ENCODE results near the gene MLX.
A peak's percentile ranks its signal among the peaks of the same experiment; 100 is the strongest.
"Not testable (repeated sequence)": the region's sequence is repeated elsewhere in the genome, so short reads cannot be mapped to it uniquely, and the experiment has no call there.

Gene MLX

GRCh38 chr17:42555961-42556617 lies 10.8 kb upstream of the MLX start:
- DNase-seq, result not testable (repeated sequence)

DNA sequence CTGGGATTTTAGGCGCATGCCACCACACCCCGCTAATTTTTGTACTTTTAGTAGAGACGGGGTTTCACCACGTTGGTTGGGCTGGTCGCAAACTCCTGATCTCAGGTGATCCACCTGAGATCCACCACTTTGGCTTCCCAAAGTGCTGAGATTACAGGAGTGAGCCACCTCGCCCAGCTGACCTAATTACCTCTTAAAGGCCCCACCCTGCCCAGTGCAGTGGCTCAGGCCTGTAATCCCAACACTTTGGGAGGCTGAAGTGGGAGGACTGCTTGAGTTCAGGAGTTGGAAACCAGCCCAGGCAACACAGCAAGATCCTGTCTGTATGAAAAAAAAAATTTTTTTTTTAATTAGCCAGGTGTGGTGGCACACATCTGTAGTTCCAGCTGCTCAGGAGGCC lies 7.8 kb upstream of the MLX start:
- DNase-seq, result no peak

- no peak for DNase-seq
Observed at GRCh38 chr17:42560246-42560645, 6.7 kb upstream of the MLX start.

- DNase-seq, result peak; percentile 99
Observed at GRCh38 chr17:42561897-42562387, 5.0 kb upstream of the MLX start, which contains the start of gene COASY. COASY (plus strand) TSS chr17:42562148; CDS start chr17:42562623, 475 bp downstream.

GRCh38 chr17:42562388-42563142 lies 4.3 kb upstream of the MLX start:
- no peak for DNase-seq

DNA sequence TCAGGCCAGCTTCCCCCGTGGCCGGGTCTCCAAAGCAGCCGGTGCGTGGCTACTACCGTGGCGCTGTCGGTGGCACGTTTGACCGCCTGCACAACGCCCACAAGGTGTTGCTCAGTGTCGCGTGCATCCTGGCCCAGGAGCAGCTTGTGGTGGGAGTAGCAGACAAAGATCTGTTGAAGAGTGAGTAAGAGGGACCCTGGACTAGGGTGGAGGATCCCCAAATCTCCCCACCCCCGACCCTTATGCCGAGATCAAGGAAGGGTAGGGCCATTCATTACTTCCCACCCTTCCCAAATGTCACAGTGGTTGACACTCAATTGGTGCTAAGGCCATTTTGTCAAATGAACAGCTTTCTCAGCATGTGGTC lies 3.8 kb upstream of the MLX start:
- no peak for DNase-seq

DNA sequence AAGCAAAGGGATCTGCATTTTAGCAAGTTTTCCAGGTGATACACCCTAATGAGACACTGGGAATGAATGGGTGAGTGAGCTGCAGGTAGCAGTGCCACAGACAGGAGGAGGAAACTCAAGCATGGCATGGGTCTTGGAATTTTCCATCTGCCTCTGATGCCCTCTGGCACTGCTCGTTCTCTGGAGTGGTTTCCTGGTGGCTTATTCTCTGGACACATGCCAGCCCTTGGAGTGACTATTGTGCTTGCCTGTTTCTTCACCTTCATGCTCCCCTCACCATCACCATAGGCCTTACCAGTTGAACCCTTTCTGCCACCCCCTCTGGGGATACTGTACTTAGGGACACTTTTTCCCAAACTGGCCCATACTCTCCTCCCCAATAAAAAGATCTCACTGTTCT lies 3.4 kb upstream of the MLX start:
- no peak for DNase-seq

- no peak for DNase-seq
Observed at GRCh38 chr17:42563950-42564349, 3.0 kb upstream of the MLX start.

DNA sequence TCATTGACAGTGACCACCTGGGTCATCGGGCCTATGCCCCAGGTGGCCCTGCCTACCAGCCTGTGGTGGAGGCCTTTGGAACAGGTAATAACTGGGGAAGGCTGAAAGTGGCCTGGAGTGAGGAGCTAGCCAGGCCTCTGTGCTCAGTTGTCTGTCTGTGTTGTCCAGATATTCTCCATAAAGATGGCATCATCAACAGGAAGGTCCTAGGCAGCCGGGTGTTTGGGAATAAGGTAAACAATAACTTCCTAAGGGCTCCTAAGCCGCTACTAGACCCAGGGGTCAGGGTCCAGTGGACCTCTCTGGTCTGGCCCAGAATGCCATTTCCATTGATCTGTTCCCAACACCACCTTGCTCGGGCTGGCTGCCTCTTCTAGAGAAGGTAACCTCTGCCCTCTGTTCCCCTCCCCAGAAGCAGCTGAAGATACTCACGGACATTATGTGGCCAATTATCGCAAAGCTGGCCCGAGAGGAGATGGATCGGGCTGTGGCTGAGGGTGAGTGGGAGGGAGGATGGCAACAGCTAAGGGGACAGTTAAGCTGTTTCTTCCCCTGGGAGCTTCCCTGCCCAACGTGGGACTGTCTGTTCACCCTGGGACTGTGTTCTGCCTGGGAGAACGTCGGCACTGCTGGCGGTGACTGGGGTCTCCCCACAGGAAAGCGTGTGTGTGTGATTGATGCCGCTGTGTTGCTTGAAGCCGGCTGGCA lies 1.9 kb upstream of the MLX start:
- DNase-seq, result no peak

DNA sequence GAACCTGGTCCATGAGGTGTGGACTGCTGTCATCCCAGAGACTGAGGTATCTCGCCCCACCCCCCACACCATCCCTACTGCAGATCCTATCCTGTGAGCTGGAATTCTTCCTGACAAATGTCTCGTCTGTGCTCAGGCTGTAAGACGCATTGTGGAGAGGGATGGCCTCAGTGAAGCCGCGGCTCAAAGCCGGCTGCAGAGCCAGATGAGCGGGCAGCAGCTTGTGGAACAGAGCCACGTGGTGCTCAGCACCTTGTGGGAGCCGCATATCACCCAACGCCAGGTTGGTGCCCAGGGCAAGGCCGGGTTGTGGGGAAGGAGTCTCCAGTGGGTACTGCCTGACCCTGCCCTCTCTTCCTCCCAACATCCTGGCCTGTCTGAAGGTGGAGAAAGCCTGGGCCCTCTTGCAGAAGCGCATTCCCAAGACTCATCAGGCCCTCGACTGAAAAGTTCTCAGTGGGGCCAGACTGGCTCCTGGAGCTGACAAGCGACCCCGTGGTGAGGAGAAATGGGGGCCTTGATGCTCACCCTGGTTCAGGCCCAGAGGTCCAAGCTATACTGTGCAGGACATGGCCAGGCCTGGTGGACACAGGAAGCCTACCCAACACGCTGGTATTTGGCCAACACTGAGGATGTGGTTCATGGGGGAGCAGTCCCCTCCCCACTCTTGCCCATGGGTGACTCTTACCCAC lies 1.2 kb upstream of the MLX start:
- DNase-seq, result no peak

GRCh38 chr17:42566215-42566882 lies 551 bp upstream of the MLX start:
- no peak for DNase-seq

- no peak for DNase-seq
Observed at GRCh38 chr17:42568341-42569111, 1.6 kb downstream of the MLX start.

DNA sequence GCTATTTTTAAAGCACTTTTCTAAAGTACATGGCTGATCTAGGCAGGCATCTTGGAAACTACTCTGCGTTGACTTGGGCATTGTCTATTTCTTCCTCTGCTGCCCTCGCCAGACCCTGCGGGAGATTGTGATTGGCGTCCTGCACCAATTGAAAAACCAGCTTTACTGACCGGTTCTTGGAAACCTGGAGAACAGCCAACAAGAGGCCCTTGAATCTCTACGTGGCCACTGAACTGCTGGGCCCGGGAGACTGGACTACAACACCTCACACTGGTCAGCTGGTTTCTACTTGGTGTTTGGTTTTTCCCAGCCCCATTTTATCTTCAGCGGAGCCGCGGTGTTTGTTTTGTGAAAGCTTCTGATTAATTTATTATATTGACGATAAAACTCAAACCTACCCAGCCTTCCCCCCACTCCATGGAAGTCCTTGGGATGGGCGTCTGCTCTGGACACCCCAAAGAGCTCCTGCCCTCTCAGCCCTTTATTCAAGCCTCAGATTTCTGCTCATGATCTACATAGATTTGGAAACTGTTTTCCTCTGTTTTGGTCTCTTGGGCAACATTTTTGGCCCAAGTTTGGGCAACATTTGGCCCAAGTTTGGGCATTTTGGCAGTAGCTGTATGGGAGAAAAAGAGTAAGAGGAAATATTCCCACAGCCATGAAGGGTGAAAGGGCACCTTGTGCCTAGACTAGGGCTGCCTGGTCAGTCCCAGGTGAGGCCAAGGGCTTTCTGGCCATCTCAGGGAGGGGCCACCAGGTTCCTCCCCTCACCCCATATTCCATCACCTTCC lies 4.7 kb downstream of the MLX start:
- DNase-seq, result no peak

DNA sequence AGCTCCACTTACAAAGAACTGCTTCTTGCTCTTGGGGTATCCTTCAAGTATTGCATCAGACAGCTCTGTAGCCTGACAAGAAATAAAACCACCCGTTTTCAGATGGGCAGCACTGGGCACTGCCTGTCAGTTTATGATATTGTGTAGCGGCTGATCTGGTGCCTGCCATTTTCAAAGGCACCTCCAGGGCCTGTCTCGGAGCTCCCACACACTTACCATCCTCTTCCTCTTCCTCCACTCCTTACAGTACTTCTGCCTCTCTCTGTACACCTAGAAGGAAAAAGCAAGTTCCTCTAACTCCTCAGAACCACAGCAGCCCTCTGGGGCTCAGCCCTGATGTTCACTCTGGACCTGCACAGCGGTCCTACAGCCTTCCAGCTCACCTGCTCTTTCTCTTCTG lies 6.2 kb downstream of the MLX start:
- no peak for DNase-seq

- DNase-seq, result no peak
Observed at GRCh38 chr17:42574463-42574862, 7.6 kb downstream of the MLX start.

GRCh38 chr17:42577140-42577531 lies 10.2 kb downstream of the MLX start:
- no peak for DNase-seq

DNA sequence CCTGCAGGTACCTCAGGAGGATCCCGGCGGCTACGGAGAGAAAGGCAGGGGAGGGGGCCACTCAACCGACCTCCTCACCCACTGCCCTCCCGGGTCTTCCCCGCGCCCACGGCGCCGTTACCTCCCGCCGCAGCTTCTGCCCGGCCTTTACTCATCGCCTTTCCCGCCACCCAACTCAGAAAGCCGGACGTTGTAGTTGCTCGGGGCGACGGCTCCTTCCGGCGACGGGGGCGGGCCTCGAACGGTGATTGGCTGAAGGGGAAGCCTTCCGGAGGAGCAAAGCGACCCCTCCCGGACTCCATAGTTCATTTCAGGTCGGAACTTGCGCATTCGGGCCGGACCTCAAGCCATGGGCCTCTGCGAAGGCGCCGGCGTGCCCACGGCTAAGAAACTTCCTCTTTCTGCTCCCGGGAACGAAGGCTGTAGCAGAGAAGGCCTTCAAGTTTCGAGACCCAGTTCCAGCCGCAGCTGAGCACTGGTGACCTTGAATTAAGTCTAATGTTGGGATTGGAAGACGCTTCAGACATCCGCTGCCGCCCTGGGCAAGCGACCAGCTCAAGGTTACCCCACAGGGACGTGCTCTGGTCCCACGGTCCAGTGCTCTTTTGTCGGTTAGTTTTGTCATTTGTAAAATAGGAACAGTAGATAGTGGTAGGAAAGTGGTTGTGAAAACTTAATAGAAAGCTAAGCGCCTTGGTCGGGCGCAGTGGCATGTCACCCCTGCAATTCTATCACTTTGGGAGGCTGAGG lies 10.8 kb downstream of the MLX start, which contains the start of gene PSMC3IP:
PSMC3IP (minus strand) TSS at position 198 of the 750 bp plus-strand sequence; CDS start at position 155, 43 bp downstream.
- DNase-seq, result peak; percentile 98

- DNase-seq, result peak; percentile 82
Observed at GRCh38 chr17:42578282-42578869, 11.5 kb downstream of the MLX start.

DNA sequence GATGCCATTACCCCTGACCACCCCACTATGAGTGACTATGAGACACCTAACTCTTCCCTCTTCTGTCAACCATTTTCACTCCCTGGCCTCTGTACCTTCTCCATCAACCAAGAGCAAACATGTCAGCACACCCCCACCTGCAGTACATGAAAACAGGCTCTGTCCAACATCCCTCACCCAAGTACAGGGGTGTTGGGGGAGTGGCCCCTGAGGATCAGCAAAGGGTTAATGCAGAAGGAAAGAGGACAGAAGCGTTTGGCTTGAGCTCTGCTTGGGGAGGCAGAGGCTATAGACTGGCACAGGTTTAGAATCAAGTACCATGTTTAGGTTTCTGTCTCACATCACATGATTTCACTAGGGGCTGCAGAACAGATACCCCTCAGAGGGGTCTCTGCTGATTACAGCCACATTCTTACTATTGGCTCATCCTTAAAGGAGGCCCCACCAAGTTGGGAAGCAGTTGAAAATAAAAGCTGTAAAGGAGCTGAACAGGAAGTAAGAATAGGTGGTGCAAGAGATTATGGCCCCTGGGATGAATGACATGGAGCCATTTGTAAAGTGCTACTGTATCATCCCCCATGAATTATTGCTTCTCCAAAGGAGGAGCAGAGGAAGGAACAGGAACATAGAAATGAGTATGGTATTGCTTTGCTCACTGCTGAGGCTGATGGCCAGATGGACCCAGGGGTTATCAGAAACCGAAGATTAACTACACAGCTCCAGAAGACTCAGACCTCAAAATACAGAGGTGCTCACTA lies 13.1 kb downstream of the MLX start:
- no peak for DNase-seq

Measured in NCI-H774 (cell line).